Neural progenitor cell (in vitro differentiated cells): Measurements from ENCODE around the gene SMYD3. TPM values are rescaled to one million over a fixed set of nuclear protein-coding genes. Genes with fewer than 3 reads are reported as not detected.

ENCODE experiments used
- DNase-seq: peaks from one replicate; pipeline ENCODE4 v3.0.0-alpha.2; 2016; ENCODE audit warnings: low spot score
- H2AFZ ChIP-seq: fragments of 200-600 bp; sonication (generic); replicated peaks from 2 replicates; pipeline ENCODE4 v1.6.1; 2016; ENCODE audit warnings: antibody characterized with exemption
- H3F3A ChIP-seq: fragments of 200-600 bp; sonication (generic); 2 replicates; pipeline ENCODE4 v1.6.1; 2016; ENCODE audit warnings: antibody characterized with exemption, low read depth
- H3K27ac ChIP-seq: fragments of 200-600 bp; sonication (generic); 2 replicates; pipeline ENCODE4 v1.5.1; 2016; ENCODE audit warnings: mild to moderate bottlenecking
- H3K27me3 ChIP-seq: fragments of 200-600 bp; sonication (generic); 2 replicates; pipeline ENCODE4 v1.6.1; 2016; ENCODE audit warnings: mild to moderate bottlenecking, moderate library complexity
- H3K36me3 ChIP-seq: fragments of 200-600 bp; sonication (generic); 2 replicates; pipeline ENCODE4 v1.5.1; 2016
- H3K4me1 ChIP-seq: fragments of 200-600 bp; sonication (generic); 2 replicates; pipeline ENCODE4 v1.6.1; 2016; ENCODE audit warnings: mixed run types
- H3K4me2 ChIP-seq: fragments of 200-600 bp; sonication (generic); 2 replicates; pipeline ENCODE4 v1.6.1; 2016
- H3K4me3 ChIP-seq: fragments of 200-600 bp; sonication (generic); 2 replicates; pipeline ENCODE4 v1.5.1; 2016
- H3K79me2 ChIP-seq: fragments of 200-600 bp; sonication (generic); 2 replicates; pipeline ENCODE4 v1.6.1; 2016; ENCODE audit warnings: low read depth
- H3K9ac ChIP-seq: fragments of 200-600 bp; sonication (generic); 2 replicates; pipeline ENCODE4 v1.6.1; 2016
- H3K9me3 ChIP-seq: fragments of 200-600 bp; sonication (generic); 2 replicates; pipeline ENCODE4 v1.5.1; 2016; ENCODE audit warnings: low read depth
- H4K20me1 ChIP-seq: fragments of 200-600 bp; sonication (generic); 2 replicates; pipeline ENCODE4 v1.6.1; 2016; ENCODE audit warnings: low read depth
- H3K27ac Mint-ChIP-seq: 3 replicates; pipeline ENCODE4 v1.8.0; 2021; ENCODE audit warnings: mixed read lengths
- H3K27me3 Mint-ChIP-seq: 2 replicates; pipeline ENCODE4 v1.8.0; 2022; ENCODE audit warnings: low read depth, mild to moderate bottlenecking, inconsistent platforms, moderate library complexity, mixed read lengths; ENCODE audit not compliant: insufficient read depth
- H3K36me3 Mint-ChIP-seq: 3 replicates; pipeline ENCODE4 v1.8.0; 2021; ENCODE audit warnings: mixed read lengths
- H3K4me1 Mint-ChIP-seq: 3 replicates; pipeline ENCODE4 v1.8.0; 2021; ENCODE audit warnings: mixed read lengths
- H3K4me3 Mint-ChIP-seq: 3 replicates; pipeline ENCODE4 v1.8.0; 2021; ENCODE audit warnings: mild to moderate bottlenecking, moderate library complexity, mixed read lengths
- H3K9me3 Mint-ChIP-seq: 3 replicates; pipeline ENCODE4 v1.8.0; 2020; ENCODE audit warnings: mixed read lengths
- EZH2 ChIP-seq: fragments of 200-600 bp; sonication (generic); IDR thresholded peaks from 2 replicates; pipeline ENCODE4 v1.6.1; 2017; ENCODE audit warnings: antibody characterized with exemption, mild to moderate bottlenecking, moderate library complexity
- EZH2phosphoT487 ChIP-seq: fragments of 200-600 bp; sonication (generic); IDR thresholded peaks from 2 replicates; pipeline ENCODE4 v1.6.1; 2017; ENCODE audit warnings: antibody characterized with exemption
- total RNA-seq: library from RNA; depleted of rRNA; stranded (reverse); fragments of >200 nt; gene quantifications from 2 replicates; pipeline ENCODE4 v1.2.3, GENCODE V29; 2015; ENCODE audit warnings: low replicate concordance
- TF ChIP-seq, protein P1 (sequence below): fragments of 200-600 bp; sonication (generic); IDR thresholded peaks from 2 replicates; pipeline ENCODE4 v1.5.1; 2017; ENCODE audit warnings: antibody characterized with exemption, mild to moderate bottlenecking

The SMYD3 gene
- total RNA-seq, 1 donor from 2014 or later, result 43.2 TPM

DNA sequence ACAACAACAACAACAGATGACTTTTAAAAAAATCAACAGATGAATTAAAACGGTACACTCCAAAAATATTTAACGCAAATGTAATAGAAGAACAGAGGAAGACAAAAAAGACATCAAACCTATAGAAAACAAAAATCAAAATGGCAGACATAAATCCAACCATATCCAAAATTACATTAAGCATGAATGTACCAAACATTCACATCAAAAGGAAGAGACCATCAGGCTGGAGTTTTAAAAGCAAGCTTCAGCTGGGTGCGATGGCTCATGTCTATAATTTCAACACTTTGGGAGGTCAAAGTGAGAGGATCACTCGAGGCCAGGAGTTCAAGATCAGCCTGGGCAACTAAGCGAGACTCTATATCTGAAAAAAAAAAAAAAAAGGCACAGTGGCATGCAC, 116.2 kb downstream of the SMYD3 start:
- Mint-ChIP-seq H3K9me3 (peaks cover 14% of the 10 kb centered on the region), H3K4me3 (no peak overlapping the region), H3K27me3 (no peaks in the 10 kb centered on the region), H3K36me3 (peaks cover 3% of the 10 kb centered on the region), H3K4me1 (no peaks in the 10 kb centered on the region), H3K27ac (no peak overlapping the region)
- TF ChIP-seq, protein P1, sequence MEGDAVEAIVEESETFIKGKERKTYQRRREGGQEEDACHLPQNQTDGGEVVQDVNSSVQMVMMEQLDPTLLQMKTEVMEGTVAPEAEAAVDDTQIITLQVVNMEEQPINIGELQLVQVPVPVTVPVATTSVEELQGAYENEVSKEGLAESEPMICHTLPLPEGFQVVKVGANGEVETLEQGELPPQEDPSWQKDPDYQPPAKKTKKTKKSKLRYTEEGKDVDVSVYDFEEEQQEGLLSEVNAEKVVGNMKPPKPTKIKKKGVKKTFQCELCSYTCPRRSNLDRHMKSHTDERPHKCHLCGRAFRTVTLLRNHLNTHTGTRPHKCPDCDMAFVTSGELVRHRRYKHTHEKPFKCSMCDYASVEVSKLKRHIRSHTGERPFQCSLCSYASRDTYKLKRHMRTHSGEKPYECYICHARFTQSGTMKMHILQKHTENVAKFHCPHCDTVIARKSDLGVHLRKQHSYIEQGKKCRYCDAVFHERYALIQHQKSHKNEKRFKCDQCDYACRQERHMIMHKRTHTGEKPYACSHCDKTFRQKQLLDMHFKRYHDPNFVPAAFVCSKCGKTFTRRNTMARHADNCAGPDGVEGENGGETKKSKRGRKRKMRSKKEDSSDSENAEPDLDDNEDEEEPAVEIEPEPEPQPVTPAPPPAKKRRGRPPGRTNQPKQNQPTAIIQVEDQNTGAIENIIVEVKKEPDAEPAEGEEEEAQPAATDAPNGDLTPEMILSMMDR, result no peak
- TF ChIP-seq EZH2phosphoT487, result no peak
- TF ChIP-seq EZH2, result no peak
- H3K4me2 ChIP-seq, result no peak overlapping the region
- no peaks in the 10 kb centered on the region for H3F3A ChIP-seq
- no peak overlapping the region for H3K4me3 ChIP-seq
- DNase-seq, result no peak
- H4K20me1 ChIP-seq, result no peaks in the 10 kb centered on the region
- peaks cover 3% of the 10 kb centered on the region for H3K36me3 ChIP-seq
- H3K9ac ChIP-seq, result no peak overlapping the region
- H3K79me2 ChIP-seq, result no peaks in the 10 kb centered on the region
- no peaks in the 10 kb centered on the region for H3K4me1 ChIP-seq
- H3K9me3 ChIP-seq, result peaks cover 8% of the 10 kb centered on the region
- H3K27me3 ChIP-seq, result no peaks in the 10 kb centered on the region
- H3K27ac ChIP-seq, result no peak overlapping the region
- no peak overlapping the region for H2AFZ ChIP-seq

DNA sequence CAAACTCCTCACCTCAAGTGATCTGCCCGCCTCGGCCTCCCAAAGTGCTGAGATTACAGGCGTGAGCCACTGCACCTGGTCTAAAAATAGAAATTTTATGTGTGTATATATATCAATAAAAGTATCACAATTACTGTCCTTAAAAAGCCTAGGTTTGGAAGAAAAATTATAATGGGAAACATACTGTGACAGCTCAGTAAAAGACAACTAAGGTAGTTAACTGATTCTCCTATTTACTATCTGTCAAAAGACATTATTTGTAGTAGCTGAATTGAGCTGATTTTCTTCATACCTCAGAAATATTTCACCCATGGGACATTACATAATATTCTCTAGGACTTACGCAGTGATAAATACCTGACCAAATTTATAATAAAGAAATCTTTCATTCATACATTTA, 122.5 kb downstream of the SMYD3 start:
- no peaks in the 10 kb centered on the region for H3K27me3 ChIP-seq
- no peaks in the 10 kb centered on the region for H3K9me3 Mint-ChIP-seq
- no peaks in the 10 kb centered on the region for H3K79me2 ChIP-seq
- no peak overlapping the region for H2AFZ ChIP-seq
- no peaks in the 10 kb centered on the region for H4K20me1 ChIP-seq
- TF ChIP-seq, protein P1, result no peak
- no peak for TF ChIP-seq EZH2phosphoT487
- no peak for TF ChIP-seq EZH2
- no peak overlapping the region for H3K4me2 ChIP-seq
- H3F3A ChIP-seq, result no peaks in the 10 kb centered on the region
- H3K27ac Mint-ChIP-seq, result no peak overlapping the region
- H3K9ac ChIP-seq, result no peak overlapping the region
- no peaks in the 10 kb centered on the region for H3K4me1 Mint-ChIP-seq
- H3K4me1 ChIP-seq, result no peaks in the 10 kb centered on the region
- no peak for DNase-seq
- H3K9me3 ChIP-seq, result no peaks in the 10 kb centered on the region
- H3K27ac ChIP-seq, result no peak overlapping the region
- H3K27me3 Mint-ChIP-seq, result peaks cover 2% of the 10 kb centered on the region
- no peak overlapping the region for H3K4me3 ChIP-seq
- H3K4me3 Mint-ChIP-seq, result no peak overlapping the region
- H3K36me3 ChIP-seq, result no peaks in the 10 kb centered on the region
- no peaks in the 10 kb centered on the region for H3K36me3 Mint-ChIP-seq

DNA sequence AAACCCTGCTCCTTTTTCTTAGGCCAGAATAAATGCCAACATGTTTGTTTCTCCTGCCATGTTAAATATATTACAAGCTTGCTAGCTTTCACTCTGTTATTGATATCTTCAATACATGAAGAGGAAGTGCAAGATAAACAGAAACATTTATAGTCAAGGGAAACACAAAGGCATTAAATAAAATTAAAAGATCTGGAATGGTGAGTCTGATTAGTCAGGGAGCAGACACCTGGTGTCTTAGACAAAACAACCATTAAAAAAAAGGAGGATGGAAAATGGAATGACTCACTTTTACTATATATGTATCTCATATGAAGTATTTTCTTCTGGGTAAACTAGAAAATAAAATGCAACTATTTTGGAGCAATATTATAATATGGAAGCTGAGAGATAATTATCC, 123.3 kb downstream of the SMYD3 start:
- Histone ChIP-seq H3F3A (no peaks in the 10 kb centered on the region), H2AFZ (no peak overlapping the region), H3K4me1 (no peaks in the 10 kb centered on the region), H3K9me3 (no peaks in the 10 kb centered on the region), H3K79me2 (no peaks in the 10 kb centered on the region), H3K9ac (no peak overlapping the region), H3K27ac (no peak overlapping the region), H3K27me3 (no peaks in the 10 kb centered on the region), H4K20me1 (no peaks in the 10 kb centered on the region), H3K4me3 (no peak overlapping the region), H3K36me3 (no peaks in the 10 kb centered on the region), H3K4me2 (no peak overlapping the region)
- no peaks in the 10 kb centered on the region for H3K9me3 Mint-ChIP-seq
- H3K27me3 Mint-ChIP-seq, result peaks cover 2% of the 10 kb centered on the region
- H3K4me3 Mint-ChIP-seq, result no peak overlapping the region
- DNase-seq, result no peak
- TF ChIP-seq, protein P1, result no peak
- no peak for TF ChIP-seq EZH2
- TF ChIP-seq EZH2phosphoT487, result no peak
- no peak overlapping the region for H3K27ac Mint-ChIP-seq
- no peaks in the 10 kb centered on the region for H3K36me3 Mint-ChIP-seq
- H3K4me1 Mint-ChIP-seq, result no peaks in the 10 kb centered on the region

DNA sequence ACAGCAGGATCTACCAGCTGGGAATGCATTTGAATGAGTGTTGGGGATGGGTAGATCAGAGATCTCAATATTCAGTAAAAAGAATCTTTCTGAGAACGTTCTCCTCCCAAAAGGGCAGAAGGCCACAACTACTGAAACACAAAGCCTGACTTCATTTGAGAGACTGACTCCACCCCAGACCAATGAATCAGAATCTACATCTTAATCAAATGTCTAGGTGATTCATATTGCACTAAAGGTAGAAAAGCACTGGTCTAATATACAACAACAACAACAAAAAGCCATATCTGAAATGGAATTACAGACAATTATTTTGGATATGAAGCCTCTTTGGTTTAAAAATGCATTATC, 123.9 kb downstream of the SMYD3 start:
- Histone ChIP-seq H2AFZ (no peak overlapping the region), H3K4me3 (no peak overlapping the region), H3K36me3 (no peaks in the 10 kb centered on the region), H4K20me1 (no peaks in the 10 kb centered on the region), H3F3A (no peaks in the 10 kb centered on the region), H3K27me3 (no peaks in the 10 kb centered on the region), H3K4me1 (no peaks in the 10 kb centered on the region), H3K4me2 (no peak overlapping the region), H3K9ac (no peak overlapping the region), H3K27ac (no peak overlapping the region), H3K79me2 (no peaks in the 10 kb centered on the region), H3K9me3 (no peaks in the 10 kb centered on the region)
- H3K4me1 Mint-ChIP-seq, result peaks cover 2% of the 10 kb centered on the region
- H3K27ac Mint-ChIP-seq, result no peak overlapping the region
- no peak overlapping the region for H3K4me3 Mint-ChIP-seq
- H3K9me3 Mint-ChIP-seq, result no peaks in the 10 kb centered on the region
- peaks cover 2% of the 10 kb centered on the region for H3K27me3 Mint-ChIP-seq
- no peaks in the 10 kb centered on the region for H3K36me3 Mint-ChIP-seq
- TF ChIP-seq, protein P1, result no peak
- no peak for TF ChIP-seq EZH2
- no peak for TF ChIP-seq EZH2phosphoT487
- no peak for DNase-seq
